UCSD-AML1 (cell line): ENCODE data around the gene KRAS.
"Not testable (repeated sequence)": the region's sequence is repeated elsewhere in the genome, so short reads cannot be mapped to it uniquely, and the experiment has no call there.

Experiments
- DNase-seq: peaks from one replicate; lab custom pipeline; 2025; ENCODE audit not compliant: unreplicated experiment; lab: John Stamatoyannopoulos, UW

KRAS gene

DNA sequence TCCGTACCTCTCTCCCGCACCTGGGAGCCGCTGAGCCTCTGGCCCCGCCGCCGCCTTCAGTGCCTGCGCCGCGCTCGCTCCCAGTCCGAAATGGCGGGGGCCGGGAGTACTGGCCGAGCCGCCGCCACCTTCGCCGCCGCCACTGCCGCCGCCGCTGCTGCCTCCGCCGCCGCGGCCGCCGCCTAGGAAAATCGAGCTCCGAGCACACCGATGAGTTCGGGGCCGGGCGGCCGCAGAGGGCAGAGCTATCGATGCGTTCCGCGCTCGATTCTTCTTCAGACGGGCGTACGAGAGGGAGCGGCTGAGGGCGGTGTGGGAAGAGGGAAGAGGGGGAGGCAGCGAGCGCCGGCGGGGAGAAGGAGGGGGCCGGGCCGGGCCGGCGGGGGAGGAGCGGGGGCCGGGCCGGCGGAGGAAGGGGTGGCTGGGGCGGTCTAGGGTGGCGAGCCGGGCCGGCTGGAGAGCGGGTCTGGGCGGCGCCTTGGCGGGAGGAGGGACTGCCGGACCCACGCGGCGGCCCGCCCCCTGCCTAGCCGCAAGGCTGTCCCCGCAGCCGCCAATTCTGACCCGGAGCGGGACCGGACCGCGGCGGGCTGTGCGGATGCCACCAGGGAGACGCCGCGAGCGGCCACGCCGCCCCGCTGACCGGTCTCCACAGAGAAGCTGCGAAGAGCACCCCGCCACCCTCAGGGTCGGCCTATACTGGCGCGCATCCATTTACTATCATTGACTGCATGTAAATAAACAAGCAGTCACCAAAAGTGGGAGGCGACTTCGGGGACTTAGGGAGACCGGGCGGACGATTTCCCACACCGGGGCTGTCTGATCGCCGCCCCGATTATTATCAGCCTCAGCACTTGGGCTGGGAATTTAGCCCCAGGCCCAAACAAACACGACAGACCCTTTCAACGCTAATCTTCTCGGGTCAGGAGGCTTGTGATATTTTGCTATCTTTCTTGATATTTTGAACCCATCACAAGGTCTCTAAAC, at the start of gene KRAS:
Gene KRAS, minus strand, starts transcription at position 186 of the 987 bp plus-strand sequence.
- peak; percentile 95 for DNase-seq

DNA sequence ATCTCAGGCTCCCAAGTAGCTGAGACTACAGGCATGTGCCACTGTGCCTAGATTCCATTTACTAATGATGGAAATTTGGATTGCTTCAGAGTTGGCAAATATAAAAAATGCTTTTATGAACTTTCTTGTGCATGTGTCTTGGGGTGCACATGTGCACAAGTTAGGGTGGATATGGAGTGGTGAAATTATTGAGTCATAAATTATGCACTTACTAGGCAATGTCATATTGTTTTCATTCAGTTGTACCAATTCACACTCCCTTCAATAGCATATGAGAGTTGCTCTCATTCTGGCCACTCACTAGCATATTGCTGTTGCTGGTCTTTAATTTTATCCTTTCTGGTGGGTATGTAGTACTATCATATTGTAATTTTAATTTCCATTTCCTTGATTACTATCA, 45.7 kb upstream of the KRAS start:
- DNase-seq: no peak

DNA sequence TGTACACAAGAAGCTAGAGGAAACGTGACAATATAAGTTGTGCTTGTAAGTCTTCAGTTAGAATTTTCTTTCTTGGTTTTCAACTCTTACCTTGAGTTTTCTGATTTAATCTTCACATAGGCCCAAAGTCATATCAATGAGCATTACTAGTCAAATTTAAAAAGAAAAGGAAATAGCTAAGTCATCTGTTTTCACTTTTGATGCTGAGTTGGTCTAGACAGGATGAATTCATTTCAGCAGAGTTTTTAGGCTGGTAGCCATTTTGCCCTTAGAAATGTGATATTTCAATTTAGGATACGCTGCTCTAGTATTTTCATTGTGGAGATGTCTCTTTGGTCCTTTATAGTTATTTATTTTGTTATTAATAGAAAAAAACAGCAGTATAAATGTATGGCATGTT, 44.6 kb upstream of the KRAS start:
- DNase-seq: no peak

DNA sequence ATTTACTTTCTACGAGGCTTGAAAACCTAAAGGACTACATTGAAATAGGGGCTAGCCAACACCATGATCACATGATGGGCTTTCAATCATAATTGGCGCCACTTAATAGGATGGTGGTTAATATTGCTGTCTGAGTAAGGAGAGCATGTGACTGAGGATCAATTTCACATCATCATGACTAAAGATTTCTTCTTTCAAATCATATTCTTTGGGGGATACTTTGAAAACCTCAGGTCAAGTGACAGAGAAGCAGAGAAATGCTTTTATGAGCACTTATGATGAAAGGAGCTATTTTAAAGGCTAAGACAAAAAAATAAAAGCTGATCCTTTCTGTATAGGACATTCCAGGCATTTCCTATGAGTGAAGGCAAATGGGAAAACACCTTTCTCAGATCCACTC, 42.9 kb upstream of the KRAS start:
- DNase-seq: no peak

DNA sequence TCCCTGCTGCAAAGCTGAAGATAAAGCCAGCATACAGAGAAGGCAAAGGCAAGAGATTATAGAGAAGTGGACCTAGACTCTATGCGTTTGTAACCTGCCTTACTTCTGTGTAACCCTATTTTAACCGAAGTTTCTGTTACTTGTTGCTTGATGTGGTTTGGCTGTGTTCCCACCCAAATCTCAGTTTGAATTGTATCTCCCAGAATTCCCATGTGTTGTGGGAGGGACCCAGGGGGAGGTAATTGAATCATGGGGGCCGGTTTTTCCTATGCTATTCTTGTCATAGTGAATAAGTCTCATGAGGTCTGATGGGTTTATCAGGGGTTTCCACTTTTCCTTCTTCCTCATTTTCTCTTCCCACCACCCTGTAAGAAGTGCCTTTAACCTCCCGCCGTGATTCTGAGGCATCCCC, 42.1 kb upstream of the KRAS start:
- not testable (repeated sequence) for DNase-seq

DNA sequence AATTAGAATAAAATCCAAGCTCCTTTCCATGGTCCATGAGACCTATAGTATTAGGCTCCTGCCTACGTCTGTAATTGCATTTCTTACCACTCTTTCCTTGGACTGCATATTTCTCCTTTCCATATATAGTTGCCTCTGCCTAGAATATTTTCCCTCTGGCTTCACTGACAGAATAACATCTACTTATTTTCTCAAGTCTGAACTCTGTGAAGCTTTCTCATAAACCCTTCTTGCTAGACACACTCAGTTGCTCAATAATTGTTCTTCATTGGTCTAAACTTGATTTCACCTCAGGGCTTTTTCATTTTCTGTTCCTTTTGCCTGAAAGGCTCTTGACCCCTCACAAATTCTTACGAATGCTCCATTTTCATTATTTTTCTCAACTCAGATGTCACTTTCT, 36.9 kb upstream of the KRAS start:
- DNase-seq: no peak

- no peak for DNase-seq
Measured at GRCh38 chr12:25286837-25287236, 36.1 kb upstream of the KRAS start.

DNA sequence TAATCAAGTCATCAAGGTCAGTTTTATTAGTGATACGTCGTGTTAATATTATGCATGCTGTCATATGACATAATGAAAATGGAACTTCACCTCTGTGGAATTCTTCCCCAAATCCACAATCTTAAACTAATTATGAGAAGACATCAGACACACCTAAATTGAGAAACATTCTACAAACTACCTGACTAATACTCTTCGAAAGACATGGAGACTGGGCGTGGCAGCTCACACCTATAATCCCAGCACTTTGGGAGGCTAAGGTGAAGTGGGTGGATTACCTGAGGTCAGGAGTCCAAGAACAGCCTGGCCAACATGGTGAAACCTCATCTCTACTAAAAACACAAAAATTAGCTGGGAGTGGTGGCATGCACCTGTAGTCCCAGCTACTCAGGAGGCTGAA, 33.3 kb upstream of the KRAS start:
- DNase-seq: no peak

GRCh38 chr12:25283006-25283405, 32.3 kb upstream of the KRAS start:
- no peak for DNase-seq

GRCh38 chr12:25280082-25280481, 29.4 kb upstream of the KRAS start:
- no peak for DNase-seq

DNA sequence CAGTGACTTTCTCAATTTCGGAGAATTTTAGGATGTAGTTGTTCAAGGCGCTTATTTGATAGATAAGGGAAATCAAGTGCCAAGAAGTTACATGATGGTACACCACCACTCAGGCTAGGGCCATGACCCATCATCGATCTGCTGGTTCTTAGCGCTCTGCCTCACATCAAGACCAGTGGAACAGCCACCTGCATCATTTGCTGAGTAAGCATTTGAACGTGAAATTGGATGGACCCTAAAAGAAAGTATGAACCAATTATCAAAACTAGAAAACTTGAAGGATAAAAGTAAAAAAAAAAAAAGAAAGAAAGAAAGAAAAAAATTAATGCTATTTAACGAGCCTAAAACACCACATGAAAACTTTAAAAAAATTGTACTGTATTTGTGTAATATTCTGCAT, 27.5 kb upstream of the KRAS start:
- DNase-seq: no peak

DNA sequence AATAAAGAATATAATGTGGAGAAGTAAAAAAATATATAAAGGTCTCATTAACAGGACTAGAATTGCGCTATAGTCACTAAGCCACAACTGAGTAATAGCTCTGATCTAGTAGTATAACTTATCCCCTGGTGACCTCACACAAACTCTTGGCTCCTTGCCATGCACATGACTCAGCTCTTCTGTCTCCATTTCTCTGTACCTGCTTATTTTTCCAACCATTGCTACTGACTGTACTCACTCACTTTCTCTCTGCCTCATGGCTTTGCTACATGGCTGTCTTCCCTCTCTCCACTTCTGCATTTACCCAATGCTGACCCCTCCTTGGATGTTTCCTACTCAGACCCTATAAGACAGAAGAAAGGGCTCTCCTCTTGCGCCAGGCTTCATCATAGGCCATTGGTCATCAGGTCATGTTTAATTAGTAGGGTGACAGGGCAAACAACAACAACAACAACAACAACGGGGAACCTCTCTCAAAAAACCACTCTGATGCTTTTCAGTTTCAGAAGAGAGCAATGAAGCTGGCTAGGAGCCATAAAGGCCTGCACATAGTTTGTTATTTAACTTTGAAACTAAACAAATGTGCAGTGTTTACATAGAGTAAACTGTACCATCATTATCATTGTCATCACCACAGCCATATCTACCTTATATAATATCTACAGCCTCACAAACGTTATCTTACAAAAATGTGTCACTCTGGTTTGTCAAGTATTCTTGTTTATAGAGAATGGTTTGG, 25.6 kb upstream of the KRAS start:
- DNase-seq: no peak

- DNase-seq: no peak
Measured at GRCh38 chr12:25271486-25272098, 20.9 kb upstream of the KRAS start.

DNA sequence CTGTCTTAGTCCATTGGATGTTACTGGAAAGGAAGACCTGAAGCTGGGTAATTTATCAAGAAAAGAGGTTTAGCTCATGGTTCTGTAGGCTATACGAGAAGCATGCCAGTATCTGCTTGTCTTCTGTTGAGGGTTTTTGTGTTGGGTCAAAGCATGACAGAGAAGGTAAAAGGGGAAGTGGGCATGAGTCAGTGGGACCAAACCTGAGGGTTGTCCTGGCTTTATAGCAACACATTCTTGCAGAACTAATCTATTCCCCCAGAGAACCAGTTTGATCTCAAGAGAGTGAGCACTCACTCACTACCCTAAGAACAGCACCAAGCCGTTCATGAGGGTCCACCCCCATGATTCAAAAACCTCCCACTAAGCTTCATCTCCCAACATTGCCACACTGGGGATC, 19.0 kb upstream of the KRAS start:
- no peak for DNase-seq

- DNase-seq: no peak
Measured at GRCh38 chr12:25266497-25266896, 15.8 kb upstream of the KRAS start.

- DNase-seq: no peak
Measured at GRCh38 chr12:25264862-25265261, 14.1 kb upstream of the KRAS start.

DNA sequence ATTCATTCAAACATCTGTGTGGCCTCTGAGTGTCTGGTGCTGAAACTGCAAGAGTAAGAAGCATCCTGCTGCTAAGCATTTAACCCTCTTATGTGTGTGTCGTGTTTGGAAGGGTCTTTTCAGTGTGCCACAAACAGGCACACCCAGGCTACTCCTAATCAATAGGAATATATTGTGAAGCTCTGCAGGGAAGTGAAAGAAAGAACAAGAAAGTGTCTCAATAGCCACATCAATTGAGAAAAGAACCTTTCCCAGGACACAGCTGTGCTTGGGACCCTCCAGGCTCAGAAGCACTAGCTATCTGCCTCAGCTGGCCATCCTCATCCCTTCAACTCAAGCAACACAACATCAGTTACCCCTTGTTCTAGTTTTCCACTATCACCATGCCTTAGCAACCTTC, 13.4 kb upstream of the KRAS start:
- DNase-seq: no peak

DNA sequence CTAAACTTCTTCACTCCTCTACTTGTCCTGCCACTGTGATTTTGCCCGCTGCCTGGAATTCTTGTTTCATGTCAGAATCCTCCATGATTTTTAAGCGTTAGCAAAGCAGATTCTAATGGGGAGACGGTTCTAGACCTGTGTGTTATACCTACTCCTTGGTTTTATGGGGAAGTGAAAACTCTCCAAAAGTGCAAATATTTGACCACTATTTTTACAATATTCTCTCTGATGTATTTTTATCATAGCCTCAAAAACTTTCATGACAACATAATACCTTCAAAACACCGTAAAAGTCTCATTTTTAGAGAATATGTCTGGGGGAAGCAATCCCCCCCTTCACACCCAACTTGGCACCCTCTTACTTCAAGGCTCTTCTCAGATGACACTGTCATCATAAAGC, 12.9 kb upstream of the KRAS start:
- no peak for DNase-seq

GRCh38 chr12:25262389-25263074, 11.8 kb upstream of the KRAS start:
- no peak for DNase-seq

- DNase-seq: no peak
Measured at GRCh38 chr12:25257590-25258324, 7.0 kb upstream of the KRAS start.
